ENCODE results near the gene CNST. TPM values are rescaled to one million over a fixed set of nuclear protein-coding genes. Genes with fewer than 3 reads are reported as not detected.

The CNST gene
- total RNA-seq, 1 experiment from 2014 or later: 14.8 TPM

DNA sequence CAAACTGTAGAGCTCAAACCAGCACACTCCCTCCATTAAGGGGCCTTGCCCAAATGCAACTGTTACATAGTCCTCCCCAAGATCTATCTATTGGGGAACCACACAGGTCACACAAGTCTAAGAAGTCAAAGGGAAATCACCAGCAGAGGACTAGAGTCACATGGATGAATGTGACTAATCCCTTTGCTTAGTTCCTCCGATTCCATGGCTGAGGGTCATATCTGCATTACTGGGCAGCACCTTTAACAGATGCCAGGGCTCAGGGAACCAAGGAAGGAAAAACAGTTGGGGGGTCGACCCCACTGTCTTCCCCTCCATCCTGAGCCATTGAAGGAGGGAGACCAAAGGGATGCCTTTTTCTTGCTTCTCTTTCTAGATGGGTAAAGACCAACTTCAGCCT is 35.8 kb upstream of the CNST start:
- ChIA-PET CTCF (interaction anchor here (0.7 kb wide), 1 partner anchor 21 kb away, joined by 6 read pairs; no protein-coding TSS in a partner anchor), POLR2A (no interaction called here)
- peaks cover 5% of the 10 kb centered on the region for H3K27me3 Mint-ChIP-seq (ENCODE audit: insufficient read depth, unreplicated experiment)
- no peaks in the 10 kb centered on the region for H3K36me3 Mint-ChIP-seq (ENCODE audit: insufficient read depth, unreplicated experiment)
- Histone ChIP-seq H3K36me3 (ENCODE audit: control insufficient read depth, insufficient read depth, low read length) (no peaks in the 10 kb centered on the region), H3K27me3 (replicated peaks; ENCODE audit: control insufficient read depth, insufficient read depth, low read length) (no peaks in the 10 kb centered on the region; the same call in 1 of the 2 replicates), H3K4me3 (ENCODE audit: low read depth, low read length) (no peak overlapping the region), H3K4me1 (no peaks in the 10 kb centered on the region), H3K9me3 (peaks cover 9% of the 10 kb centered on the region)
- H3K4me3 Mint-ChIP-seq (ENCODE audit: unreplicated experiment): no peak overlapping the region
- TF ChIP-seq CTCF (IDR thresholded peaks at IDR 0.05; ENCODE audit: insufficient read depth in 1 of 2, low read depth in 1 of 2, low read length in 1 of 2, severe bottlenecking in 1 of 2, unreplicated experiment in 1 of 2): no peak
- no peak overlapping the region for H3K27ac Mint-ChIP-seq (ENCODE audit: unreplicated experiment)
- H3K4me1 Mint-ChIP-seq (ENCODE audit: low read depth, unreplicated experiment): no peaks in the 10 kb centered on the region
- no peak for DNase-seq
- peaks cover 20% of the 10 kb centered on the region for H3K9me3 Mint-ChIP-seq (ENCODE audit: unreplicated experiment)
- BruUV-seq (replicated peaks): no TSS peak
- intact Hi-C loops (cut with micrococcal nuclease; ENCODE audit: unreplicated experiment): no loop called here

GRCh38 chr1:246532519-246532918 is 33.7 kb upstream of the CNST start:
- Histone ChIP-seq H3K4me3 (ENCODE audit: low read depth, low read length) (no peak overlapping the region), H3K36me3 (ENCODE audit: control insufficient read depth, insufficient read depth, low read length) (no peaks in the 10 kb centered on the region), H3K4me1 (no peaks in the 10 kb centered on the region), H3K27me3 (replicated peaks; ENCODE audit: control insufficient read depth, insufficient read depth, low read length) (no peaks in the 10 kb centered on the region; the same call in 1 of the 2 replicates), H3K9me3 (peaks cover 9% of the 10 kb centered on the region)
- peak in 1 of 2 experiments; percentile 13 for TF ChIP-seq CTCF (IDR thresholded peaks at IDR 0.05; ENCODE audit: insufficient read depth in 1 of 2, low read depth in 1 of 2, low read length in 1 of 2, severe bottlenecking in 1 of 2, unreplicated experiment in 1 of 2)
- no peak for DNase-seq
- BruUV-seq (replicated peaks): no TSS peak
- H3K27ac Mint-ChIP-seq (ENCODE audit: unreplicated experiment): no peak overlapping the region
- H3K36me3 Mint-ChIP-seq (ENCODE audit: insufficient read depth, unreplicated experiment): no peaks in the 10 kb centered on the region
- ChIA-PET CTCF (interaction anchor here (1.1 kb wide), 1 partner anchor 35 kb away, joined by 5 read pairs; no protein-coding TSS in a partner anchor), POLR2A (no interaction called here)
- peaks cover 5% of the 10 kb centered on the region for H3K27me3 Mint-ChIP-seq (ENCODE audit: insufficient read depth, unreplicated experiment)
- intact Hi-C loops (cut with micrococcal nuclease; ENCODE audit: unreplicated experiment): loop anchor here (1.0 kb wide), 1 partner anchor 35 kb away; no protein-coding TSS in a partner anchor
- H3K9me3 Mint-ChIP-seq (ENCODE audit: unreplicated experiment): peaks cover 20% of the 10 kb centered on the region
- H3K4me3 Mint-ChIP-seq (ENCODE audit: unreplicated experiment): no peak overlapping the region
- H3K4me1 Mint-ChIP-seq (ENCODE audit: low read depth, unreplicated experiment): no peaks in the 10 kb centered on the region

- no peaks in the 10 kb centered on the region; the same call in 1 of the 2 replicates for H3K27me3 ChIP-seq (replicated peaks; ENCODE audit: control insufficient read depth, insufficient read depth, low read length)
- Mint-ChIP-seq H3K27me3 (ENCODE audit: insufficient read depth, unreplicated experiment) (peaks cover 2% of the 10 kb centered on the region), H3K27ac (ENCODE audit: unreplicated experiment) (no peak overlapping the region), H3K4me1 (ENCODE audit: low read depth, unreplicated experiment) (peaks cover 6% of the 10 kb centered on the region), H3K4me3 (ENCODE audit: unreplicated experiment) (no peak overlapping the region), H3K9me3 (ENCODE audit: unreplicated experiment) (peaks cover 15% of the 10 kb centered on the region), H3K36me3 (ENCODE audit: insufficient read depth, unreplicated experiment) (no peaks in the 10 kb centered on the region)
- intact Hi-C loops (cut with micrococcal nuclease; ENCODE audit: unreplicated experiment): no loop called here
- no peak for DNase-seq
- ChIA-PET CTCF (no interaction called here), POLR2A (no interaction called here)
- BruUV-seq (replicated peaks): no TSS peak
- peaks cover 9% of the 10 kb centered on the region for H3K9me3 ChIP-seq
- no peaks in the 10 kb centered on the region for H3K4me1 ChIP-seq
- H3K4me3 ChIP-seq (ENCODE audit: low read depth, low read length): no peak overlapping the region
- TF ChIP-seq CTCF (IDR thresholded peaks at IDR 0.05; ENCODE audit: insufficient read depth in 1 of 2, low read depth in 1 of 2, low read length in 1 of 2, severe bottlenecking in 1 of 2, unreplicated experiment in 1 of 2): no peak
- no peaks in the 10 kb centered on the region for H3K36me3 ChIP-seq (ENCODE audit: control insufficient read depth, insufficient read depth, low read length)
Observed at GRCh38 chr1:246533371-246533905, 32.8 kb upstream of the CNST start.

Measured in Caco-2 (cell line).